Liver (tissue), 9 donors: ENCODE data around the gene TMEM242. TPM values are rescaled to one million over a fixed set of nuclear protein-coding genes. Genes with fewer than 3 reads are reported as not detected.

Experiments
- DNase-seq: peaks from one replicate; pipeline ENCODE4 v3.0.0-alpha.2; 2017; ENCODE audit warnings: low spot score
- H3K27ac ChIP-seq, 2 donors: one replicate each; pipeline ENCODE4 v1.7.0; 2013; ENCODE audit warnings: inconsistent platforms in 2 of 2, low read length in 2 of 2, control low read depth in 1 of 2, low read depth in 1 of 2, mild to moderate bottlenecking in 1 of 2
- H3K27me3 ChIP-seq, 4 donors: one replicate each; pipeline versions ENCODE4 v1.6.1 to v1.7.0; 2013; ENCODE audit warnings: low read length in 3 of 4, inconsistent platforms in 1 of 4, mild to moderate bottlenecking in 1 of 4, moderate library complexity in 1 of 4; ENCODE audit not compliant: control insufficient read depth in 4 of 4, insufficient read depth in 4 of 4
- H3K36me3 ChIP-seq, 4 donors: one replicate each; pipeline versions ENCODE4 v1.6.1 to v1.7.0; 2013; ENCODE audit warnings: low read length in 3 of 4, mild to moderate bottlenecking in 3 of 4, low read depth in 1 of 4, moderate library complexity in 1 of 4; ENCODE audit not compliant: control insufficient read depth in 4 of 4, insufficient read depth in 3 of 4
- H3K4me1 ChIP-seq, 4 donors: one replicate each; pipeline versions ENCODE4 v1.6.1 to v1.7.0; 2013; ENCODE audit warnings: low read length in 3 of 4, mild to moderate bottlenecking in 3 of 4, moderate library complexity in 1 of 4; ENCODE audit not compliant: control insufficient read depth in 4 of 4, insufficient read depth in 4 of 4
- H3K4me3 ChIP-seq, 3 donors: one replicate each; pipeline versions ENCODE4 v1.6.1 to v1.7.0; 2013; ENCODE audit warnings: low read length in 3 of 3, control low read depth in 1 of 3, low read depth in 1 of 3, mild to moderate bottlenecking in 1 of 3
- H3K9ac ChIP-seq, 2 donors: one replicate each; pipeline ENCODE4 v1.7.0; 2013; ENCODE audit warnings: low read length in 2 of 2, mild to moderate bottlenecking in 2 of 2, moderate library complexity in 2 of 2, control low read depth in 1 of 2, low read depth in 1 of 2
- H3K9me3 ChIP-seq, 4 donors: one replicate each; pipeline versions ENCODE4 v1.6.1 to v1.7.0; 2013; ENCODE audit warnings: low read length in 3 of 4; ENCODE audit not compliant: control insufficient read depth in 4 of 4
- ATF3 ChIP-seq: IDR thresholded peaks from 2 replicates; pipeline ENCODE4 v1.6.1; 2016; ENCODE audit warnings: antibody characterized with exemption
- EGR1 ChIP-seq, 2 donors: IDR thresholded peaks; 2 replicates each; pipeline ENCODE4 v1.6.1; 2016 to 2018; ENCODE audit warnings: antibody characterized with exemption in 2 of 2, low read depth in 2 of 2
- HNF4A ChIP-seq, 2 donors: conservative IDR thresholded peaks; 2 replicates each; pipeline ENCODE4 v1.6.1; 2016; ENCODE audit warnings: antibody characterized with exemption in 2 of 2, mild to moderate bottlenecking in 2 of 2
- RAD21 ChIP-seq, 2 donors: IDR thresholded peaks; 2 replicates each; pipeline ENCODE4 v1.6.1; 2016; ENCODE audit warnings: antibody characterized with exemption in 2 of 2, mild to moderate bottlenecking in 2 of 2
- REST ChIP-seq: IDR thresholded peaks from 2 replicates; pipeline ENCODE4 v1.6.1; 2016; ENCODE audit warnings: antibody characterized with exemption, mild to moderate bottlenecking
- SP1 ChIP-seq: IDR thresholded peaks from 2 replicates; pipeline ENCODE4 v1.6.1; 2018; ENCODE audit warnings: antibody characterized with exemption, mild to moderate bottlenecking
- TAF1 ChIP-seq: conservative IDR thresholded peaks from 2 replicates; pipeline ENCODE4 v1.6.1; 2016; ENCODE audit warnings: antibody characterized with exemption, mild to moderate bottlenecking
- ZBTB33 ChIP-seq: IDR thresholded peaks from 2 replicates; pipeline ENCODE4 v1.6.1; 2016; ENCODE audit warnings: antibody characterized with exemption
- WGBS: extraction: QIAGEN DNeasy Blood & Tissue Kit; methylation state at CpG from one replicate; pipeline ENCODE4 v1.1.7; 2013; 5-methylcytosine and 5-hydroxymethylcytosine counted together
- polyA plus RNA-seq, 2 donors: library from polyadenylated mRNA; stranded (reverse) in 1 of 2; unstranded in 1 of 2; fragments of 200-250 nt in 1 of 2; fragments of >200 nt in 1 of 2; fragmentation: Nextera tagmentation in 1 of 2; extraction: Ambion mirVana in 1 of 2; gene quantifications; one replicate each; pipeline versions ENCODE4 v1.2.1 to v1.2.3, GENCODE V29; 2013 to 2015
- total RNA-seq, 2 donors: library from RNA; depleted of rRNA; stranded (reverse); fragments of >200 nt; gene quantifications; one replicate each; pipeline ENCODE4 v1.2.3, GENCODE V29; 2014
- donor health status: healthy.
- donor health status: healthy.
- donor health status: healthy.
- donor health status: healthy.
- donor health status: healthy.

Gene TMEM242
- total and polyA plus RNA-seq, 4 donors: 3.7 to 10.2 (median 6.1) TPM

GRCh38 chr6:157328108-157328692, 4.9 kb upstream of the TMEM242 start:
- no peak for DNase-seq

GRCh38 chr6:157326979-157327378, 3.7 kb upstream of the TMEM242 start:
- no peaks in the 10 kb centered on the region for H3K36me3 ChIP-seq
- 28% methylated on average over 6 of the region's 6 CpGs for WGBS
- H3K4me3 ChIP-seq: no peak overlapping the region
- H3K9ac ChIP-seq: no peak overlapping the region
- no peaks in the 10 kb centered on the region for H3K27me3 ChIP-seq
- TF ChIP-seq SP1 (peak; percentile 17), EGR1 (IDR thresholded peaks at IDR 0.05; ENCODE audit: low read depth in 2 of 2) (no peak)
- H3K9me3 ChIP-seq: no peaks in the 10 kb centered on the region
- no peak for DNase-seq
- peaks cover 0 to 13% (median 10%) of the 10 kb centered on the region in 4 donors for H3K4me1 ChIP-seq
- no peak overlapping the region for H3K27ac ChIP-seq

More at GRCh38 chr6:157328108-157328692, 4.9 kb upstream of the TMEM242 start:
- Histone ChIP-seq H3K27me3 (peaks cover 0 to 4% (median 0%) of the 10 kb centered on the region in 4 donors), H3K4me3 (no peak overlapping the region), H3K9ac (no peak overlapping the region), H3K9me3 (no peaks in the 10 kb centered on the region), H3K27ac (no peak overlapping the region), H3K36me3 (no peaks in the 10 kb centered on the region), H3K4me1 (peaks cover 0 to 6% (median 5%) of the 10 kb centered on the region in 4 donors)
- WGBS: 76% methylated on average over 5 of the region's 5 CpGs
- TF ChIP-seq TAF1 (no peak), REST (no peak), ZBTB33 (no peak), RAD21 (IDR thresholded peaks at IDR 0.05) (no peak), ATF3 (no peak)

- no peak overlapping the region for H3K27ac ChIP-seq
- WGBS: 67% methylated on average over 9 of the region's 9 CpGs
- DNase-seq: no peak
- H3K36me3 ChIP-seq: peaks cover 0 to 3% (median 1%) of the 10 kb centered on the region in 4 donors
- no peak overlapping the region for H3K4me3 ChIP-seq
- peaks cover 0 to 13% (median 10%) of the 10 kb centered on the region in 4 donors for H3K4me1 ChIP-seq
- H3K27me3 ChIP-seq: no peaks in the 10 kb centered on the region
- H3K9ac ChIP-seq: no peak overlapping the region
- H3K9me3 ChIP-seq: no peaks in the 10 kb centered on the region
- TF ChIP-seq HNF4A (conservative IDR thresholded peaks at IDR 0.05) (peak; percentile 10 to 37), EGR1 (IDR thresholded peaks at IDR 0.05; ENCODE audit: low read depth in 2 of 2) (no peak)
Observed at GRCh38 chr6:157325069-157325805, 1.9 kb upstream of the TMEM242 start.
